HepG2 (cell line): ENCODE data around the gene RPS6KC1. TPM values are rescaled to one million over a fixed set of nuclear protein-coding genes. Genes with fewer than 3 reads are reported as not detected.
A peak's percentile ranks its signal among the peaks of the same experiment; 100 is the strongest.

Experiments
- ATAC-seq: fragments of 200-7000 bp; cut with Tn5 transposase; 3 replicates; pipeline ENCODE4 v1.9.1; 2020; ENCODE audit warnings: mild to moderate bottlenecking, moderate library complexity
- BruUV-seq: library from RNA; stranded (reverse); fragments of 400-500 nt; replicated peaks from 2 replicates; lab custom pipeline; 2021; lab: Mats Ljungman, UMichigan
- CTCF ChIA-PET: fragments of 300-600 bp; formaldehyde crosslinking; extraction: SDS; loops from one replicate; lab custom pipeline; 2021; ENCODE audit warnings: low total read pairs, inconsistent platforms, low intra/inter-chr PET ratio; lab: Yijun Ruan, JAX
- POLR2A ChIA-PET: fragments of 350-600 bp; sonication (Branson Sonifier 250); formaldehyde crosslinking; loops from one replicate; lab custom pipeline; 2020; ENCODE audit warnings: antibody characterized with exemption, inconsistent platforms; lab: Yijun Ruan, JAX
- DNase-seq: peaks from one replicate; pipeline ENCODE4 v3.0.0-alpha.2; 2015; ENCODE audit warnings: low spot score
- FAIRE-seq: peaks from 3 replicates; lab custom pipeline; 2011; peaks lifted over from hg19 to GRCh38; lab: Jason Lieb, UNC
- H2AFZ ChIP-seq: one replicate; pipeline ENCODE4 v1.6.1; 2011; ENCODE audit warnings: low read length, inconsistent platforms
- H3K27ac ChIP-seq: fragments of 300-600 bp; 3 replicates; pipeline ENCODE4 v1.8.0; 2011; ENCODE audit warnings: mixed run types, mild to moderate bottlenecking, mixed read lengths, low read length, inconsistent platforms; ENCODE audit not compliant: insufficient read depth; ENCODE audit errors: extremely low read length
- H3K27me3 ChIP-seq, 2 experiments: fragments of 200-600 bp in 1 of 2; 2 replicates in 1 of 2; 3 replicates in 1 of 2; pipeline versions ENCODE4 v1.6.0 to v1.8.0; 2011; ENCODE audit warnings: low read length in 2 of 2, mild to moderate bottlenecking in 2 of 2, moderate library complexity in 2 of 2, inconsistent platforms in 1 of 2; ENCODE audit not compliant: insufficient read depth in 2 of 2, control insufficient read depth in 1 of 2
- H3K36me3 ChIP-seq, 2 experiments: fragments of 200-600 bp in 1 of 2; replicated peaks in 1 of 2; 2 replicates in 1 of 2; 3 replicates in 1 of 2; pipeline versions ENCODE4 v1.5.1 to v1.8.0; 2011; ENCODE audit warnings: low read length in 2 of 2, inconsistent platforms in 1 of 2; ENCODE audit not compliant: insufficient read depth in 2 of 2, control insufficient read depth in 1 of 2
- H3K4me1 ChIP-seq: 2 replicates; pipeline ENCODE4 v1.5.1; 2012; ENCODE audit warnings: low read length, inconsistent platforms; ENCODE audit not compliant: insufficient read depth
- H3K4me2 ChIP-seq: 2 replicates; pipeline ENCODE4 v1.6.0; 2011; ENCODE audit warnings: low read depth, low read length, inconsistent platforms
- H3K4me3 ChIP-seq, 3 experiments: fragments of 200-600 bp in 1 of 3; sonication (generic), shearing (Covaris generic) in 1 of 3; replicated peaks in 1 of 3; 2 replicates each; pipeline ENCODE4 v1.5.1; 2011 to 2016; ENCODE audit warnings: low read length in 3 of 3, inconsistent platforms in 2 of 3, low read depth in 2 of 3, mild to moderate bottlenecking in 2 of 3, control low read depth in 1 of 3, mixed read lengths in 1 of 3; ENCODE audit not compliant: insufficient read depth in 1 of 3
- H3K79me2 ChIP-seq: one replicate; pipeline ENCODE4 v1.6.1; 2011; ENCODE audit warnings: low read length, inconsistent platforms; ENCODE audit not compliant: insufficient read depth
- H3K9ac ChIP-seq: 2 replicates; pipeline ENCODE4 v1.6.0; 2011; ENCODE audit warnings: mild to moderate bottlenecking, low read depth, low read length, inconsistent platforms; ENCODE audit not compliant: insufficient read depth
- H3K9me3 ChIP-seq: 2 replicates; pipeline ENCODE4 v1.5.1; 2012; ENCODE audit warnings: mild to moderate bottlenecking, low read length
- H4K20me1 ChIP-seq: 2 replicates; pipeline ENCODE4 v1.6.0; 2011; ENCODE audit warnings: inconsistent platforms, mild to moderate bottlenecking, low read length, moderate library complexity; ENCODE audit not compliant: insufficient read depth
- BRD4 ChIP-seq: sonication (generic); formaldehyde crosslinking; IDR thresholded peaks from 2 replicates; pipeline ENCODE4 v1.4.0; 2020; ENCODE audit warnings: missing genetic modification reagents
- CBX2 ChIP-seq, 2 experiments: fragments of 200-600 bp in 1 of 2; sonication (generic); formaldehyde crosslinking in 1 of 2; IDR thresholded peaks; 2 replicates each; pipeline versions ENCODE4 v1.7.0 to v1.8.1; 2018 to 2022; ENCODE audit warnings: low read depth in 2 of 2, low read length in 1 of 2, mild to moderate bottlenecking in 1 of 2, missing genetic modification reagents in 1 of 2
- IKZF1 ChIP-seq: fragments of 450-650 bp; IDR thresholded peaks from 2 replicates; pipeline ENCODE4 v1.7.1; 2016
- JUNB ChIP-seq: sonication (generic); formaldehyde crosslinking; IDR thresholded peaks from 2 replicates; pipeline ENCODE4 v1.8.0; 2022; ENCODE audit warnings: missing genetic modification reagents, mild to moderate bottlenecking, borderline replicate concordance
- NFYC ChIP-seq: IDR thresholded peaks from 2 replicates; pipeline ENCODE4 v1.6.1; 2016; ENCODE audit warnings: missing genetic modification reagents, missing compliant biosample characterization
- PHF8 ChIP-seq: sonication (generic); formaldehyde crosslinking; IDR thresholded peaks from 2 replicates; pipeline ENCODE4 v1.5.0; 2020; ENCODE audit warnings: missing genetic modification reagents
- PITX1 ChIP-seq: sonication (generic); formaldehyde crosslinking; IDR thresholded peaks from 2 replicates; pipeline ENCODE4 v1.5.1; 2020; ENCODE audit warnings: mild to moderate bottlenecking, missing genetic modification reagents
- RNF2 ChIP-seq: fragments of 450-650 bp; conservative IDR thresholded peaks from 2 replicates; pipeline ENCODE4 v1.6.1; 2016; ENCODE audit warnings: low read depth
- ZFP41 ChIP-seq: sonication (generic); formaldehyde crosslinking; IDR thresholded peaks from 2 replicates; pipeline ENCODE4 v1.4.0; 2020; ENCODE audit warnings: mild to moderate bottlenecking, missing genetic modification reagents, borderline replicate concordance
- ZNF263 ChIP-seq: sonication (generic); formaldehyde crosslinking; IDR thresholded peaks from 2 replicates; pipeline ENCODE4 v1.4.0; 2020; ENCODE audit warnings: missing genetic modification reagents
- ZNF501 ChIP-seq: sonication (generic); formaldehyde crosslinking; IDR thresholded peaks from 2 replicates; pipeline ENCODE4 v1.5.1; 2020; ENCODE audit warnings: mild to moderate bottlenecking, moderate library complexity, missing genetic modification reagents
- ZNF530 ChIP-seq: sonication (generic); formaldehyde crosslinking; IDR thresholded peaks from 2 replicates; pipeline ENCODE4 v1.5.0; 2020; ENCODE audit warnings: low read depth, mild to moderate bottlenecking, missing genetic modification reagents
- ZNF577 ChIP-seq: sonication (generic); formaldehyde crosslinking; IDR thresholded peaks from 2 replicates; pipeline ENCODE4 v1.4.0; 2020; ENCODE audit warnings: mild to moderate bottlenecking, low read depth, missing genetic modification reagents, borderline replicate concordance
- ZNF607 ChIP-seq: sonication (generic); formaldehyde crosslinking; IDR thresholded peaks from 2 replicates; pipeline ENCODE4 v1.5.1; 2020; ENCODE audit warnings: missing genetic modification reagents, mild to moderate bottlenecking, borderline replicate concordance
- ZNF720 ChIP-seq: sonication (generic); formaldehyde crosslinking; IDR thresholded peaks from 2 replicates; pipeline ENCODE4 v1.4.0; 2020; ENCODE audit warnings: missing genetic modification reagents
- ZNF770 ChIP-seq: sonication (generic); formaldehyde crosslinking; IDR thresholded peaks from 2 replicates; pipeline ENCODE4 v1.5.0; 2020; ENCODE audit warnings: mild to moderate bottlenecking, missing genetic modification reagents
- ZNF879 ChIP-seq: sonication (generic); formaldehyde crosslinking; IDR thresholded peaks from 2 replicates; pipeline ENCODE4 v1.8.1; 2023; ENCODE audit warnings: missing genetic modification reagents
- WGBS: methylation state at CpG from one replicate; pipeline ENCODE4 v1.1.6; 2017; ENCODE audit warnings: low lambda C conversion rate; 5-methylcytosine and 5-hydroxymethylcytosine counted together
- in situ Hi-C: cut with HindIII; loops from 2 replicates; pipeline ENCODE4 v1.10.0; 2017; ENCODE audit warnings: low pct_unique_long_range_greater_than_20kb; ENCODE audit not compliant: extremely low pct_ligation_motif_present
- intact Hi-C: fragments of 100-400 bp; cut with micrococcal nuclease; formaldehyde crosslinking; loops from one replicate; pipeline ENCODE4 v1.10.0; 2022; ENCODE audit not compliant: unreplicated experiment
- polyA plus RNA-seq, 8 experiments: library from polyadenylated mRNA; depleted of rRNA in 3 of 8; stranded (reverse) in 7 of 8; unstranded in 1 of 8; fragments of >200 nt; fragmentation: Illumina TruSeq in 4 of 8; extraction: Trizol in 4 of 8; gene quantifications; 2 replicates each; pipeline versions ENCODE4 v1.2.1 to v1.2.3, GENCODE V29; 2011 to 2016; ENCODE audit warnings: low read depth in 4 of 8, missing spikeins in 1 of 8, mixed read lengths in 1 of 8; ENCODE audit not compliant: insufficient read depth in 1 of 8
- total RNA-seq, 5 experiments: library from RNA; depleted of rRNA; stranded (reverse); fragments of >200 nt; fragmentation: Illumina TruSeq; extraction: Trizol; gene quantifications; 2 replicates each; pipeline ENCODE4 v1.2.3, GENCODE V29; 2016; ENCODE audit warnings: low read depth in 1 of 5

The RPS6KC1 gene
- total and polyA plus RNA-seq, 2 of the 13 experiments (the other 11 are each of a cell fraction or from before 2014, with no cell fraction given): 11.0 to 25.2 TPM

- Histone ChIP-seq H3K36me3 (no peaks in the 10 kb centered on the region), H3K79me2 (peaks cover 43% of the 10 kb centered on the region), H4K20me1 (no peaks in the 10 kb centered on the region), H3K27ac (peak overlapping the region; percentile 78), H3K4me2 (peak overlapping the region; percentile 75), H3K27me3 (no peaks in the 10 kb centered on the region), H3K9me3 (no peaks in the 10 kb centered on the region), H3K4me1 (peaks cover 48% of the 10 kb centered on the region), H2AFZ (peak overlapping the region; percentile 67), H3K9ac (peak overlapping the region; percentile 72), H3K4me3 (peak overlapping the region; percentile 79 to 92 (median 80))
- intact Hi-C loops: loop anchor here (5.0 to 10.0 kb wide), 2 partner anchors 33 to 126 kb away; partner anchors contain the start of gene ANGEL2
- ATAC-seq: peak; percentile 61
- 26% methylated on average over 6 of the region's 15 CpGs for WGBS
- CTCF ChIA-PET: no interaction called here
- in situ Hi-C loops: no loop called here
- no peak for DNase-seq
- TF ChIP-seq NFYC (CRISPR knock-in tag) (0 out of 2 replicates have a peak, but pooled peaks have one; percentile 13), BRD4 (CRISPR knock-in tag) (0 out of 2 replicates have a peak, but pooled peaks have one; percentile 58), ZNF770 (CRISPR knock-in tag) (peak; percentile 80; the same call in 1 of the 2 replicates), IKZF1 (no peak), ZNF720 (CRISPR knock-in tag) (no peak), ZNF607 (0 out of 2 replicates have a peak, but pooled peaks have one; percentile 32), ZNF879 (CRISPR knock-in tag) (0 out of 2 replicates have a peak, but pooled peaks have one; percentile 13), PITX1 (CRISPR knock-in tag) (0 out of 2 replicates have a peak, but pooled peaks have one; percentile 1), ZFP41 (CRISPR knock-in tag) (peak; percentile 88; the same call in 1 of the 2 replicates), JUNB (CRISPR knock-in tag) (no peak), ZNF530 (CRISPR knock-in tag) (no peak), ZNF263 (peak; percentile 96), CBX2 (IDR thresholded peaks at IDR 0.05; ENCODE audit: low read depth, low read length) (no peak), CBX2 (CRISPR knock-in tag; IDR thresholded peaks at IDR 0.05; ENCODE audit: low read depth) (no peak), PHF8 (CRISPR knock-in tag) (peak; percentile 81; the same call in 1 of the 2 replicates), ZNF577 (CRISPR knock-in tag) (no peak), RNF2 (peak; percentile 61; the same call in 1 of the 2 replicates), ZNF501 (CRISPR knock-in tag) (no peak)
- TSS peak; percentile 71 for BruUV-seq
- POLR2A ChIA-PET: interaction anchor here (1.0 to 1.4 kb wide), 3 partner anchors 14 to 36 kb away, joined by 3 to 6 read pairs (median 3); partner anchors contain the start of gene ANGEL2
- no peak for FAIRE-seq
These were observed 305 bp upstream of the RPS6KC1 start for GRCh38 chr1:213050745-213051126.
